LNCaP clone FGC (cell line): ENCODE measurements around the gene NRXN3.

Experiments used
- DNase-seq: peaks from one replicate; pipeline ENCODE4 v3.0.0-alpha.2; 2011; ENCODE audit warnings: low read depth
- H3K4me3 ChIP-seq: 2 replicates; pipeline ENCODE4 v1.5.1; 2011; ENCODE audit warnings: mild to moderate bottlenecking, low read depth, low read length, control low read depth
- TF ChIP-seq, protein P1 (sequence below): IDR thresholded peaks from 2 replicates; pipeline ENCODE4 v1.5.1; 2012; ENCODE audit warnings: mild to moderate bottlenecking; ENCODE audit not compliant: control insufficient read depth, insufficient read depth; ENCODE audit errors: extremely low read depth

The NRXN3 gene

DNA sequence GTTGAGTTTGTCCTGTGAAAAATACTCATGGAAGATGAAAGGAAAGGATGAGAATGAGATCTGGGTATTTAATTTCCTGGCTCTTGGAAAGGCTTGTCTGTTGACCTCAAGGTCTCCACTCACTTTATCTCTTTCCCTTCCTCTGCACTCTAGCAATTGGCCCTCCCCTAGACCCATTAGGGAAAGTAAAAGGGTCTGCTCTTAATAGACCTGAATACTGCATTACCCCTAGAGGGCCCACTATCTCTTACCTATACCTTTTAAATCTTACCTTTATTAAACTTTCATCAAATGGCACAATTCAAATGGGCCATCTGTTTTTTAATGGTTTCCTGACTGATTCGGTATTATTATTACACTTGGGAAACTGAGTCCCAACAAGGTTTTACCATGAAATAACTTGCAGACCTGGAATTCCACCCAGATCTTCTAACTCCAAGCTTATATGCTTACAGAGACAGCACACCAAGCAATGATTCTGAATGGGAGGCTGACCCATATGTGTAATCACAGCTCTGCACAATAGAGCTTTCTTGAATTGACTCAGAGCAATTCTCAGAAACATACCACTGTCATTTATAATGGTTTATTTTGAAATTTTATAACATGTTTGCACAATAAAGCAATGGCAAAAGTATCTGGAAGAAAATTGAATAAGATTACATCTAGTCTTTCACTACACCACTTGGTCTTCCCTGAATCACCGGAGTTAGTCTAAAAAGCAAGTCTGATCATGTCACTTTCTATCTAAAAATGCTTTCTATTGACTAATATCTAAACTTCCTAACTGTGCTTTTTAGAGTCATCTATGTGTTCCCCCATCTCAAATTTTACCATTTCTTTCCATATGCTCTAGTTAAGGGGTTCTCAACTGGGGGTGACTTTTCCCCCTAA is 618.5 kb downstream of the NRXN3 start:
- DNase-seq: no peak
- TF ChIP-seq, protein P1, sequence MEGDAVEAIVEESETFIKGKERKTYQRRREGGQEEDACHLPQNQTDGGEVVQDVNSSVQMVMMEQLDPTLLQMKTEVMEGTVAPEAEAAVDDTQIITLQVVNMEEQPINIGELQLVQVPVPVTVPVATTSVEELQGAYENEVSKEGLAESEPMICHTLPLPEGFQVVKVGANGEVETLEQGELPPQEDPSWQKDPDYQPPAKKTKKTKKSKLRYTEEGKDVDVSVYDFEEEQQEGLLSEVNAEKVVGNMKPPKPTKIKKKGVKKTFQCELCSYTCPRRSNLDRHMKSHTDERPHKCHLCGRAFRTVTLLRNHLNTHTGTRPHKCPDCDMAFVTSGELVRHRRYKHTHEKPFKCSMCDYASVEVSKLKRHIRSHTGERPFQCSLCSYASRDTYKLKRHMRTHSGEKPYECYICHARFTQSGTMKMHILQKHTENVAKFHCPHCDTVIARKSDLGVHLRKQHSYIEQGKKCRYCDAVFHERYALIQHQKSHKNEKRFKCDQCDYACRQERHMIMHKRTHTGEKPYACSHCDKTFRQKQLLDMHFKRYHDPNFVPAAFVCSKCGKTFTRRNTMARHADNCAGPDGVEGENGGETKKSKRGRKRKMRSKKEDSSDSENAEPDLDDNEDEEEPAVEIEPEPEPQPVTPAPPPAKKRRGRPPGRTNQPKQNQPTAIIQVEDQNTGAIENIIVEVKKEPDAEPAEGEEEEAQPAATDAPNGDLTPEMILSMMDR: no peak
- no peak overlapping the region for H3K4me3 ChIP-seq

- H3K4me3 ChIP-seq: no peak overlapping the region
- TF ChIP-seq, protein P1: peak; percentile 46
- no peak for DNase-seq
Observed at GRCh38 chr14:78790271-78790670, 620.1 kb downstream of the NRXN3 start.

- TF ChIP-seq, protein P1: no peak
- no peak overlapping the region for H3K4me3 ChIP-seq
- no peak for DNase-seq
Observed at GRCh38 chr14:78798757-78799156, 628.6 kb downstream of the NRXN3 start.

DNA sequence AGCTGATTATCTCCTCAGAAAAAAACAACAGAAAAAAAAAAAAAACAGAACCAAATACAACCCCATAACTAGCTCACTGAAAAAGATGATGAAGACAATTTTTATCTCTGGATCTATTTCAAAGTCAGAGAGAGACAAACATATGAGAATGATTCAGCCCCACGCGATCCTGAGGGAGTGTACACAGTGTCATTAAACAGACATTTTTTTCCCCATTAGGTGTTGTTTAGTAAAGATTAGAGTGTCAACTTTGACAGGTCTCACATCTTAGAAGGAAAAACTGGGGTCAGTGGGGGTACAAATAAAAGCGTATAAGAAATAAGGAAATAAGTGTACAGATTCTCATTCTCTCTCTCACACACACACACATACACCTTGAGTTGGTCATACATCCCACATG is 635.4 kb downstream of the NRXN3 start:
- DNase-seq: no peak
- TF ChIP-seq, protein P1: no peak
- H3K4me3 ChIP-seq: no peak overlapping the region

DNA sequence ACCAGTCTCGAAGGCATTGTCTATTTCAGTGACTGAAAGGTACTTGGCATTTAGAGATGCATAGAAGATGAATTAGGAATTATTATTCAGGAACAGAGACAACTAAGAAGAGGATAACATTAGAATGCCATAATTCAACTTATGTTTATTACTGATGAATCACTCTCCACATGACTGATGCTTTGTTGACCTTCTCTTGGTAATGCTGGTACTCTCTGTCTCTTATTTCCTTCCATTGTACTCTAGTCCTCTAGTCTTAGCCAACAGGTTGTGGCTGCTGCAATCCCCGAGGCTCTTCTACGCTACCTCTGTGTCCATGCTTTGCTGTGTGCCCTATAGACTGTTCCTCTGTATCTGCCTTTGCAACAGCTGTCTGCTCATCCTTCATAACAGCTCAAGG is 652.9 kb downstream of the NRXN3 start:
- no peak overlapping the region for H3K4me3 ChIP-seq
- DNase-seq: no peak
- TF ChIP-seq, protein P1: no peak

DNA sequence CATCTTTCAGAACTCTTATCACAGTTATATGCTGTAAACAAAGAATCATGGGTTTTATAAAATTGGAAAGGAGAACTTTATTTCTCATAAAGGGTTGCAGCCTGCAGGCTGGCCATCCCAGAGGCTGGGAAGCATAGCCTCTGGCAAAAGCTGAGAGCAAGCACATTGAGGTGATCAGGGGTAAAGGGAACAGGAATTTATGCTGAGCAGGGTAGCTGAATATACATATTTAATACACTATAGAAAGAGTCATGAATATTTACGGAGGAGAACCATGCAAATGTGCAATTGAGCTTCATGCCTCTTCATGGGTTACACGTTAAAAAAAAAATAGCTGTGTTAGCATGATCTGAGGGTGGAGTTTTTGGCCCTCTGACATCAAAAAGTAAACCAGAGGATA is 653.3 kb downstream of the NRXN3 start:
- TF ChIP-seq, protein P1: no peak
- no peak overlapping the region for H3K4me3 ChIP-seq
- DNase-seq: no peak

DNA sequence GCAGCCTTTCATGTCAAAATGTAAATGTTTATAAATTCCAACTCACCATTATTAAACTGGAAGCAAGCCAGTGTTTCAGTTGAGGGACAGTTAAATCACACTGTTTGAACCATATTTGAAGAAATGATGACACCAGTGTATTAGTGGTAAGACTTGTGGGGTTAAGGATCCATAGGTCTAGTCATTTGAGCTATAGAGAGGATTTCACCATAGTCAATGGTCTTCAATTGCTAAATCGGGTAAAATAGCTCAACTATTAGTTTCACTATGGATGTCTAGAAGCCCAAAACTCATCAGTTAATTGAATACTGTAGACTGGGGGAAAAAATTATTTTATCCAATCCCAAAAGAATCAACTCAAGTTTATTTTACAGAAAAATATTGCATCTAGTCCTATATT is 659.1 kb downstream of the NRXN3 start:
- no peak for DNase-seq
- no peak overlapping the region for H3K4me3 ChIP-seq
- TF ChIP-seq, protein P1: no peak
